Heart left ventricle (tissue), 16 donors: Measurements from ENCODE around the gene SLC23A3. TPM values are rescaled to one million over a fixed set of nuclear protein-coding genes. Genes with fewer than 3 reads are reported as not detected.

Experiments used
- ATAC-seq, 4 donors: fragments of 200-7000 bp; cut with Tn5 transposase; one replicate each; pipeline ENCODE4 v1.9.1; 2020 to 2022; ENCODE audit warnings: moderate library complexity in 4 of 4, mild to moderate bottlenecking in 3 of 4, moderate number of reproducible peaks in 1 of 4
- DNase-seq, 5 donors: peaks; one replicate each; pipeline ENCODE4 v3.0.0-alpha.2; 2020
- H3K27ac ChIP-seq, 12 donors: fragments of 200-600 bp; sonication (generic) in 4 of 12; one replicate each; pipeline versions ENCODE4 v1.5.0 to v1.8.0; 2016 to 2022; ENCODE audit warnings: mild to moderate bottlenecking in 2 of 12
- H3K27me3 ChIP-seq, 9 donors: fragments of 200-600 bp; sonication (generic) in 2 of 9; one replicate each; pipeline versions ENCODE4 v1.5.1 to v1.8.0; 2016 to 2022; ENCODE audit warnings: mild to moderate bottlenecking in 3 of 9
- H3K36me3 ChIP-seq, 9 donors: fragments of 200-600 bp; sonication (generic) in 2 of 9; one replicate each; pipeline versions ENCODE4 v1.5.0 to v1.8.0; 2018 to 2022; ENCODE audit warnings: mild to moderate bottlenecking in 2 of 9
- H3K4me1 ChIP-seq, 12 donors: fragments of 200-600 bp; sonication (generic) in 4 of 12; one replicate each; pipeline versions ENCODE4 v1.5.0 to v1.8.0; 2016 to 2022; ENCODE audit warnings: mild to moderate bottlenecking in 3 of 12
- H3K4me3 ChIP-seq, 12 donors: fragments of 200-600 bp; sonication (generic) in 4 of 12; one replicate each; pipeline versions ENCODE4 v1.5.0 to v1.8.0; 2017 to 2022; ENCODE audit warnings: mild to moderate bottlenecking in 9 of 12, moderate library complexity in 4 of 12
- H3K9me3 ChIP-seq, 12 donors: fragments of 200-600 bp; sonication (generic) in 4 of 12; one replicate each; pipeline versions ENCODE4 v1.5.0 to v1.8.0; 2016 to 2022; ENCODE audit warnings: mild to moderate bottlenecking in 1 of 12
- CTCF ChIP-seq, 12 donors: fragments of 200-600 bp; sonication (generic) in 4 of 12; IDR thresholded peaks; one replicate each; pipeline versions ENCODE4 v1.5.0 to v1.8.0; 2018 to 2022; ENCODE audit warnings: antibody characterized with exemption in 12 of 12, mild to moderate bottlenecking in 5 of 12
- POLR2A ChIP-seq, 2 donors: fragments of 450-650 bp; IDR thresholded peaks; one replicate each; pipeline ENCODE4 v1.6.1; 2017; ENCODE audit warnings: antibody characterized with exemption in 2 of 2, mild to moderate bottlenecking in 2 of 2, moderate library complexity in 2 of 2
- WGBS, 4 donors: extraction: QIAGEN DNeasy Blood & Tissue Kit in 2 of 4; methylation state at CpG; one replicate each; pipeline versions ENCODE4 v1.1.5 to v1.1.7; 2013 to 2018; 5-methylcytosine and 5-hydroxymethylcytosine counted together
- intact Hi-C, 10 donors: fragments of 100-400 bp; cut with DNase I; formaldehyde crosslinking; loops; one replicate each; pipeline versions ENCODE4 v1.11.1 to v1.14.2; 2022
- polyA plus RNA-seq, 2 donors: library from polyadenylated mRNA; stranded (reverse); fragments of 200-250 nt; gene quantifications; one replicate each; pipeline ENCODE4 v1.2.3, GENCODE V29; 2013
- total RNA-seq, 9 donors: library from RNA; depleted of rRNA in 2 of 9; stranded (reverse); fragments of >200 nt in 2 of 9; fragmentation: NEBNext Ultra II Directional in 3 of 9; extraction: Animal tissue kit (Norgen Biotek cat#: 25700) in 3 of 9; gene quantifications; one replicate each; pipeline versions ENCODE4 v1.1.0 to v1.2.4, GENCODE V29; 2016 to 2023
- donor health status: ischemic (EF 13 %, LVEDD 7.1; RV severe dilation, severe dysfunction).
- donor health status: healthy with polysubstance abuse.
- donor health status: DM: no; HTN: yes; CAD: no.
- donor health status: DM: no; HTN: no; CAD: no.
- donor health status: ischemic (EF 25% LVEDD 6.9; RV normal size, moderate dysfunction).
- donor health status: ischemic (EF 25% LVEDD 5.7; RV mildly dilated, moderate dysfunction).
- donor health status: healthy.
- donor health status: DM: yes; HTN: yes; CAD: no.
- donor health status: ischemic (EF 35%, LVEDD 5.7; RV mildly dilated, moderate dysfunction).
- donor health status: nonischemic (EF 11% LVEDD 7.7; RV severe dilation, severe dysfunction).
- donor health status: DM: yes; HTN: yes; CAD: no.
- donor health status: PGD.
- donor health status: ischemic (EF 29% LVEDD 5.4; RV normal size, mild dysfunction).
- donor health status: nonischemic (EF 23%, LVEDD 6.1; RV moderate dilation, normal function).

The SLC23A3 gene
- total and polyA plus RNA-seq, 11 donors: 0.12 to 0.92 (median 0.44) TPM; not detected in 1

- H3K36me3 ChIP-seq: peaks cover 0 to 73% (median 60%) of the 10 kb centered on the region in 9 donors
- no peak overlapping the region for H3K27ac ChIP-seq
- ATAC-seq: no peak
- H3K4me1 ChIP-seq: peaks cover 0 to 28% (median 19%) of the 10 kb centered on the region in 12 donors
- DNase-seq: peak in 1 of 5 donors; percentile 3
- H3K27me3 ChIP-seq: no peaks in the 10 kb centered on the region
- TF ChIP-seq CTCF (IDR thresholded peaks at IDR 0.05): no peak
- no peak for TF ChIP-seq POLR2A (IDR thresholded peaks at IDR 0.05)
- no peak overlapping the region for H3K4me3 ChIP-seq
- WGBS, 4 donors: 92 to 95% (median 93%) methylated on average over 10 of the region's 10 CpGs
- H3K9me3 ChIP-seq: no peaks in the 10 kb centered on the region
- intact Hi-C loops: no loop called here
Measured at GRCh38 chr2:219213486-219214071, 43.8 kb upstream of the SLC23A3 start.

- ATAC-seq: no peak
- no peaks in the 10 kb centered on the region for H3K27me3 ChIP-seq
- WGBS, 4 donors: 75 to 84% (median 82%) methylated on average over 8 of the region's 8 CpGs
- H3K36me3 ChIP-seq: peaks cover 0 to 78% (median 64%) of the 10 kb centered on the region in 9 donors
- peaks cover 0 to 28% (median 16%) of the 10 kb centered on the region in 12 donors for H3K4me1 ChIP-seq
- intact Hi-C loops: no loop called here
- no peak overlapping the region for H3K4me3 ChIP-seq
- TF ChIP-seq CTCF (IDR thresholded peaks at IDR 0.05) (no peak), POLR2A (IDR thresholded peaks at IDR 0.05) (no peak)
- no peak overlapping the region for H3K27ac ChIP-seq
- H3K9me3 ChIP-seq: no peaks in the 10 kb centered on the region
- DNase-seq: no peak
Measured at GRCh38 chr2:219213026-219213415, 43.2 kb upstream of the SLC23A3 start.

- 91 to 96% (median 91%) methylated on average over 8 to 9 of the region's 9 CpGs for WGBS, 4 donors
- ATAC-seq (no peak), DNase-seq (peak in 1 of 5 donors; percentile 2)
- Histone ChIP-seq H3K4me3 (no peak overlapping the region), H3K36me3 (peaks cover 0 to 77% (median 65%) of the 10 kb centered on the region in 9 donors), H3K27ac (peak overlapping the region in 1 of 12 donors; percentile 2), H3K9me3 (no peaks in the 10 kb centered on the region), H3K27me3 (no peaks in the 10 kb centered on the region), H3K4me1 (peaks cover 0 to 23% (median 16%) of the 10 kb centered on the region in 12 donors)
- intact Hi-C loops: no loop called here
- no peak for TF ChIP-seq CTCF (IDR thresholded peaks at IDR 0.05)
- TF ChIP-seq POLR2A (IDR thresholded peaks at IDR 0.05): no peak
Measured at GRCh38 chr2:219210886-219211362, 41.1 kb upstream of the SLC23A3 start.

GRCh38 chr2:219210196-219210885 is 40.5 kb upstream of the SLC23A3 start:
- TF ChIP-seq CTCF (IDR thresholded peaks at IDR 0.05): no peak
- TF ChIP-seq POLR2A (IDR thresholded peaks at IDR 0.05): no peak
- Histone ChIP-seq H3K27me3 (no peaks in the 10 kb centered on the region), H3K36me3 (peaks cover 0 to 71% (median 62%) of the 10 kb centered on the region in 9 donors), H3K4me3 (no peak overlapping the region), H3K9me3 (no peaks in the 10 kb centered on the region), H3K27ac (no peak overlapping the region), H3K4me1 (peaks cover 0 to 25% (median 17%) of the 10 kb centered on the region in 12 donors)
- WGBS, 4 donors: 91 to 95% (median 94%) methylated on average over 24 of the region's 24 CpGs
- no peak for ATAC-seq
- peak in 1 of 5 donors; percentile 3 for DNase-seq
- intact Hi-C loops: no loop called here
